ENCODE measurements around the gene COX7B2. TPM values are rescaled to one million over a fixed set of nuclear protein-coding genes. Genes with fewer than 3 reads are reported as not detected.
A peak's percentile ranks its signal among the peaks of the same experiment; 100 is the strongest.

Gene COX7B2
- polyA plus RNA-seq, 5 donors = not detected

GRCh38 chr4:46890056-46890455, 19.0 kb downstream of the COX7B2 start:
- DNase-seq = peak; percentile 51 to 69

GRCh38 chr4:46889410-46889809, 19.6 kb downstream of the COX7B2 start:
- DNase-seq = no peak

- peak in 1 of 2 donors; percentile 4 for DNase-seq
These were observed 22.3 kb downstream of the COX7B2 start for GRCh38 chr4:46886711-46887110.

GRCh38 chr4:46878641-46879040, 30.4 kb downstream of the COX7B2 start:
- DNase-seq = no peak

GRCh38 chr4:46874811-46875210, 34.2 kb downstream of the COX7B2 start:
- DNase-seq = no peak

GRCh38 chr4:46870411-46870810, 38.6 kb downstream of the COX7B2 start:
- DNase-seq = no peak

- DNase-seq = no peak
These were observed 52.7 kb downstream of the COX7B2 start for GRCh38 chr4:46856333-46856732.

GRCh38 chr4:46852800-46853199, 56.2 kb downstream of the COX7B2 start:
- no peak for DNase-seq

GRCh38 chr4:46850026-46850425, 59.0 kb downstream of the COX7B2 start:
- no peak for DNase-seq

GRCh38 chr4:46844325-46844917, 64.6 kb downstream of the COX7B2 start:
- peak; percentile 38 to 43 for DNase-seq

GRCh38 chr4:46839128-46839527, 69.9 kb downstream of the COX7B2 start:
- DNase-seq = no peak

- no peak for DNase-seq
These were observed 71.4 kb downstream of the COX7B2 start for GRCh38 chr4:46837639-46838038.

- no peak for DNase-seq
These were observed 72.5 kb downstream of the COX7B2 start for GRCh38 chr4:46836584-46836983.

GRCh38 chr4:46830971-46831454, 78.0 kb downstream of the COX7B2 start:
- DNase-seq = no peak

- no peak for DNase-seq
These were observed 88.9 kb downstream of the COX7B2 start for GRCh38 chr4:46820154-46820553.

- DNase-seq = no peak
These were observed 90.0 kb downstream of the COX7B2 start for GRCh38 chr4:46819095-46819494.

GRCh38 chr4:46818604-46819003, 90.4 kb downstream of the COX7B2 start:
- DNase-seq = no peak

GRCh38 chr4:46817806-46818205, 91.2 kb downstream of the COX7B2 start:
- no peak for DNase-seq

- DNase-seq = no peak
These were observed 104.1 kb downstream of the COX7B2 start for GRCh38 chr4:46804781-46805413.

- no peak for DNase-seq
These were observed 116.0 kb downstream of the COX7B2 start for GRCh38 chr4:46793036-46793435.

- no peak for DNase-seq
These were observed 127.5 kb downstream of the COX7B2 start for GRCh38 chr4:46781434-46782092.

GRCh38 chr4:46765465-46765864, 143.6 kb downstream of the COX7B2 start:
- no peak for DNase-seq

- DNase-seq = no peak
These were observed 179.0 kb downstream of the COX7B2 start for GRCh38 chr4:46730075-46730474.
